Nephron (organoid): Measurements from ENCODE around the gene TESMIN.

ENCODE experiments used
- H3K27ac Mint-ChIP-seq, 3 experiments: 2 replicates each; pipeline ENCODE4 v1.8.0; 2020; ENCODE audit warnings: mixed read lengths in 3 of 3, mild to moderate bottlenecking in 2 of 3, moderate library complexity in 1 of 3
- H3K27me3 Mint-ChIP-seq: 2 replicates; pipeline ENCODE4 v1.8.0; 2021; ENCODE audit warnings: low read depth, mild to moderate bottlenecking, moderate library complexity, mixed read lengths
- H3K36me3 Mint-ChIP-seq: 2 replicates; pipeline ENCODE4 v1.8.0; 2020; ENCODE audit warnings: low read depth, mixed read lengths
- H3K4me1 Mint-ChIP-seq: 2 replicates; pipeline ENCODE4 v1.8.0; 2020; ENCODE audit warnings: mixed read lengths
- H3K4me3 Mint-ChIP-seq, 3 experiments: 2 replicates each; pipeline ENCODE4 v1.8.0; 2020; ENCODE audit warnings: mild to moderate bottlenecking in 3 of 3, mixed read lengths in 3 of 3, moderate library complexity in 2 of 3
- H3K9me3 Mint-ChIP-seq: 2 replicates; pipeline ENCODE4 v1.8.0; 2020; ENCODE audit warnings: mixed read lengths
- CTCF ChIP-seq, 3 experiments: fragments of 200-600 bp; sonication (generic); IDR thresholded peaks; one replicate each; pipeline ENCODE4 v1.5.0; 2021; ENCODE audit warnings: antibody characterized with exemption in 3 of 3; ENCODE audit not compliant: unreplicated experiment in 3 of 3

The TESMIN gene

DNA sequence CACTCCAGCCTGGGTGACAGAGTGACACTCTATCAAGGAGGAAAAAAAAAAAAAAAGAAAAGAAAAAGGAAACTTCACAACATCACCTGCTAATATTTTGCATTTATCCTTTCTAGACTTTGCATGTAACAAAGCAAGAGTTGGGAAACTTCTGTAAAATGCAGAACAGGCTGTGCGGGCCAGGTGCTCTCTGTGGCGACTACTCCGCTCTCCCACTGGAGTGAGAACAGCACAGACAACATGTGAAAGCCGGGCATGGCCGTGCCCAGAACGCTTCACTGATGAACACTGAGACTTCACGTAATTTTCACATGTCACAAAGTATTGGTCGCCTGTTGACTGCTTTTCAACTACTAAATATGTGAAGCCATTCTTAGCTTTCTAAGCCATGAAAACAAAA is 15.5 kb upstream of the TESMIN start:
- no peaks in the 10 kb centered on the region for H3K9me3 Mint-ChIP-seq
- H3K4me1 Mint-ChIP-seq: no peaks in the 10 kb centered on the region
- TF ChIP-seq CTCF (IDR thresholded peaks at IDR 0.05; ENCODE audit: unreplicated experiment in 3 of 3): no peak
- no peak overlapping the region for H3K4me3 Mint-ChIP-seq
- H3K27ac Mint-ChIP-seq: no peak overlapping the region
- peaks cover 4% of the 10 kb centered on the region for H3K27me3 Mint-ChIP-seq
- H3K36me3 Mint-ChIP-seq: peaks cover 53% of the 10 kb centered on the region

GRCh38 chr11:68764746-68765145 is 13.4 kb upstream of the TESMIN start:
- Mint-ChIP-seq H3K36me3 (peaks cover 44% of the 10 kb centered on the region), H3K9me3 (no peaks in the 10 kb centered on the region), H3K27ac (no peak overlapping the region), H3K27me3 (peaks cover 4% of the 10 kb centered on the region), H3K4me1 (no peaks in the 10 kb centered on the region), H3K4me3 (no peak overlapping the region)
- no peak for TF ChIP-seq CTCF (IDR thresholded peaks at IDR 0.05; ENCODE audit: unreplicated experiment in 3 of 3)

DNA sequence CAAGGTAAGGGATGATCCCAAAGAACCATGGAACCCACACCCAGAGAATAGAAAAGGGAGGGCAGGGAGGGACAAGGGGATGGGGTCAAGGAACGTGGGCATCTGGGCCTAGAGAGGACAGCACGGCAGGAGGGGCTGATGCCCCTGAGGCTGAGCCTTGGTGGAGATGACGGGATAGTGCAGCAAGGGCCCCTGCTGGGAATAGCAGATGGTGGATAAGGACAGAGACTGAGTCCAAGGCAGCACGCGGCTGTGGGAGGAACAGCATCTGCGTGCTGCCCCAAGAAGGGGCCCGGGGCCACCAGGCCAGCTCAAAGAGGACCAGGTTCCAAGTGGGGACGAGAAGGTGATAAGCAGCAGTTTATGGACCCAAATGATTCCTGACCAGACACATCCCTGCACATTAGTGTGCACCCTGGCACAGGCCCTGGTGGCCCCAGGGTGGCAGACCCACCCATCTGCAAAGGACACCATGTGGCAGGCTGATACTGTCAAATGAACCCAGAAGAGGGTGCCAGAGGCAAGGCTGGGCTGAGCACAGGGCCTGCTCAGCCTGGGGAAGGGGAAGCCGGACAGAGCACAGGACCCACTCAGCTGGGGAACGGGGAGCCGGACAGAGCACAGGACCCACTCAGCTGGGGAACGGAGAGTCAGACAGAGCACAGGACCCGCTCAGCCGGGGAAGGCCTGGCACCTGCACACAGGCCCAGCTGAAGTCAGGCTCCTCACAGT is 12.8 kb upstream of the TESMIN start:
- H3K27me3 Mint-ChIP-seq: peaks cover 4% of the 10 kb centered on the region
- H3K36me3 Mint-ChIP-seq: peaks cover 44% of the 10 kb centered on the region
- H3K4me3 Mint-ChIP-seq: no peak overlapping the region
- no peaks in the 10 kb centered on the region for H3K4me1 Mint-ChIP-seq
- H3K9me3 Mint-ChIP-seq: no peaks in the 10 kb centered on the region
- TF ChIP-seq CTCF (IDR thresholded peaks at IDR 0.05; ENCODE audit: unreplicated experiment in 3 of 3): no peak
- H3K27ac Mint-ChIP-seq: no peak overlapping the region

GRCh38 chr11:68763181-68763721 is 11.9 kb upstream of the TESMIN start:
- peaks cover 4% of the 10 kb centered on the region for H3K27me3 Mint-ChIP-seq
- no peak overlapping the region for H3K4me3 Mint-ChIP-seq
- peaks cover 36% of the 10 kb centered on the region for H3K36me3 Mint-ChIP-seq
- TF ChIP-seq CTCF (IDR thresholded peaks at IDR 0.05; ENCODE audit: unreplicated experiment in 3 of 3): no peak
- H3K27ac Mint-ChIP-seq: no peak overlapping the region
- H3K4me1 Mint-ChIP-seq: no peaks in the 10 kb centered on the region
- no peaks in the 10 kb centered on the region for H3K9me3 Mint-ChIP-seq

DNA sequence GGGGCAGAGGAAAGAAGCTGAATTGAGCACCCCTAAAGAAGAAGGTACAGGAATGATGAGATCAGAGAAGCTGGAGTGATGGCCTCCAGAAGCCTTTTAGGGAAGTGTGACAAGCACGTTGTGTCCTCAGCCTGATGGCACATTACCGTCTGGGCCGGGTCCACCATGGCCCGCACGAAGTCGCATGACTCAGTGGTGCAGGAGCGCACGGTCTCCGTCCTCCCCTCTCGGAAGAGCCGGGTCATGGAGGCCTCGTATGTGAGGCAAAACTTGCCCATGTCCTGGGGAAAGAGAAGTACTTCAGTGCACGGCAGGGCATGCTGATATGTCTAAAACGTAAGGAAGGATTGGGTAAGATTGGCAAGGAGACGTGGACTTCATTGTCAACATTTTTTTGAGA is 11.2 kb upstream of the TESMIN start:
- H3K9me3 Mint-ChIP-seq: no peaks in the 10 kb centered on the region
- no peak overlapping the region for H3K4me3 Mint-ChIP-seq
- no peaks in the 10 kb centered on the region for H3K27me3 Mint-ChIP-seq
- no peak for TF ChIP-seq CTCF (IDR thresholded peaks at IDR 0.05; ENCODE audit: unreplicated experiment in 3 of 3)
- no peak overlapping the region for H3K27ac Mint-ChIP-seq
- H3K36me3 Mint-ChIP-seq: peaks cover 36% of the 10 kb centered on the region
- H3K4me1 Mint-ChIP-seq: no peaks in the 10 kb centered on the region

DNA sequence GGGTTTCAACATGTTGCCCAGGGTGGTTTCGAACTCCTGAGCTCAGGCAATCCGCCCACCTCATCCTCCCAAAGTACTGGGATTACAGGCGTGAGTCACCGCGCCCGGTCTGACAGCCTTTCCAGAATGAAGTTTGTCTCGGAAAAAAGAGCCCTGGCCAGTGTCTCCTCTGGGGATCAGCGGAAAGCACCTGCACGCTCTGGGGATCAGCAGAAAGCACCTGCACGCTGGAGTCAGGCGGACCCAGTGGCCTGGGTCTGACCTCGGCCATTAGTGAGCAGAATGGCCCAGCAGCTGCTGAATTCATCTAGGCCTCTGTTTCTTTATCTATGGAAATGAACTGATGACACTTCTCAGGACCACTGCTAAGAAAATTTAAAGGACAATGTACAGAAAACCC is 10.5 kb upstream of the TESMIN start:
- no peak overlapping the region for H3K4me3 Mint-ChIP-seq
- no peaks in the 10 kb centered on the region for H3K4me1 Mint-ChIP-seq
- no peaks in the 10 kb centered on the region for H3K27me3 Mint-ChIP-seq
- no peak overlapping the region for H3K27ac Mint-ChIP-seq
- H3K36me3 Mint-ChIP-seq: peaks cover 42% of the 10 kb centered on the region
- TF ChIP-seq CTCF (IDR thresholded peaks at IDR 0.05; ENCODE audit: unreplicated experiment in 3 of 3): no peak
- no peaks in the 10 kb centered on the region for H3K9me3 Mint-ChIP-seq
